ENCODE results near the gene OR2A42.
"Not testable (repeated sequence)": the region's sequence is repeated elsewhere in the genome, so short reads cannot be mapped to it uniquely, and the experiment has no call there.

The OR2A42 gene

DNA sequence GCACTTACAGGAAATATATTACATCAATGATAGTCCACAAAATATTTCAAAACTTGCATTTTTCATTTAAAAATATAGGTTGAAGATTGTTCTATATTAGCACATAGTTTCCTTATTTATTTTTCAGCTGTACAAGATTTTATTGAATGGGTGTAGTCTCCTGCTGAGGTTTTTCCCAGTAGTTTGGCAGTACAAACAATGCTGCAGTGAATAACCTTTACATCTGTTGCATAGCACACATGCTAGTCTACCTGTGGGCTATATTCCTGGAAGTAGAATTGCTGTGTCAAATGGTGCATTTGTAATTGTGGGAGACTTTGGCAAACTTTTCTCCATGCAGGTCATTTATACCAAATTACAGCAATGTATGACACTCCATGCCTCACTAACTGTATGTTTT lies 18.9 kb downstream of the OR2A42 start:
- not testable (repeated sequence) for DNase-seq

GRCh38 chr7:144219149-144219548 lies 20.3 kb downstream of the OR2A42 start:
- not testable (repeated sequence) for DNase-seq

DNA sequence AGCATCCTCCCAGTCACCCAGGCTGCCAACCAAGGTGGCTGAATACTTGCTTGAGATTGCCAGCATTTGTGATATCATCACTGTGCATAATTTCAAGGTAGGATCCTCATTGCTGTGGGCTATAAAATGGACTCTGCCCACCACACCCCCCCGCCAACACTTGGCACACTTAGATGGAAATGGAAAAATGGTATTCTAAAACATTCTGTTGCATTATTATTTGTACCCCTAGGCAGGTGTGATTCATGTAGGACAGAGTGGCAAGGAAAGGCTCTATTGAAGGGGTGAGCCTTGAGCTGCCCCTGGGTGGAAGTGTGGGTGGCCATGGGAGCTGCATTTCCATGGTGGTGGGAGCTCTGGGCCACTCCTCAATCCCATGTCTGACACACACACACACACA lies 20.8 kb downstream of the OR2A42 start:
- DNase-seq: not testable (repeated sequence)

DNA sequence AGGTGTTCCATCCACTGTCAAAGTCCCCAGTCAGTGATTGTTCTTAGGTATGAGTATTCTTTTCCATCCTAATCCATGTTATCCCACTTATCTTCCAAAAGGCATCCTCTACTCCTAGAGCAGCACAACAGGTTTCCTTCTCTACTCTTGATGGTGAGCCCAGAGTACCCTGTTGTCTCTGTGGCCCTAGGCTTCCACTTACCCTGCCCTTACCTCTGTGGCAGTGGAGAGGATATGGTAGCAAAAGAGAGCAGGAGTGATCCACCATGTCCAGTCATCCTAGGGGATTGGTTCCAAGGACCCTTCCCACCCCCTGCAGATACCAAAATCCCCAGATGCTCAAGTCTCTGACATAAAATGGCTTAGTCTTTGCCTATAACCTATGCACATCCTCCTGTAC lies 22.2 kb downstream of the OR2A42 start:
- not testable (repeated sequence) for DNase-seq

GRCh38 chr7:144205306-144205705 lies 34.1 kb downstream of the OR2A42 start:
- not testable (repeated sequence) for DNase-seq

- DNase-seq: not testable (repeated sequence)
Measured at GRCh38 chr7:144203086-144203485, 36.3 kb downstream of the OR2A42 start.

- not testable (repeated sequence) for DNase-seq
Measured at GRCh38 chr7:144201978-144202377, 37.4 kb downstream of the OR2A42 start.

DNA sequence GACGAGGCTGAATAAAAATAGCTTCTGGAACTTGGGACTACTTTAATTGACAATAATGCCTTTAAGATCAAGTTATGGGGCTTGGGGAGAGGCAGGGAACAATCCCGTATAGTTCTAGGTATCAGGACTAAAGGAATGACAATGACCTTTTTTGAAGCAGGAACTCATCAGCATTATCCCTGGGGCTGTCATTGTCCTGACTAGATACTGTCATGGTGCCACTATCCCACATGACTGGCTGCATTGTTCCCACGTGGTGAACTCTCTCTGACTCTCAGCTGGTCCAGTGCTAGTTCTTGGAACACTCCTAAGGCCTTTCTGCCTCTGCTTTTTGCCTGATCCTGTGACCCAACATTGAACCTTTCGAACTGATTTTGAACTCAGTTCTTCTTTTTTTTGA lies 40.5 kb downstream of the OR2A42 start:
- DNase-seq: not testable (repeated sequence)

- not testable (repeated sequence) for DNase-seq
Measured at GRCh38 chr7:144195212-144195872, 44.1 kb downstream of the OR2A42 start, which contains the start of gene ARHGEF35. ARHGEF35 (minus strand) TSS chr7:144195833; CDS start chr7:144188383, 7,450 bp downstream.

- DNase-seq: not testable (repeated sequence)
Measured at GRCh38 chr7:144194453-144194852, 45.0 kb downstream of the OR2A42 start.

DNA sequence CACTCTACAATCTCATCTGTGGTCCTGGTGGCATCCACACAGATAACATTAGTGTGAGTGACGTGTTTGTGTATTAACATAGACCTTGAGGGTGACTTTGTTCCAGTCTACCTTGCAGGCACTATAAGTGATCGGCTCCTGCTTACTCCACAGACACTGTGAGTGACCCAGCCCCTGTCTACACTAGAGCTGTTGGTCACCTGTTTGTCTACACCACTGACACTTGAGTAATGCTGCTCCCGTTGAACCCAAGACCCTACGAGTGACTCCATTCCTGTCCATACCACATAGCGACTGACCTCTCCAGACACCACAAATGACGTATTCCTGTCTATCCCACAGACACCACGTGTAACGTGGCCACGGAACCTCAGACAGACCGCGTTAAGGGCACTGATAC lies 45.6 kb downstream of the OR2A42 start:
- DNase-seq: not testable (repeated sequence)

- not testable (repeated sequence) for DNase-seq
Measured at GRCh38 chr7:144188578-144189171, 50.7 kb downstream of the OR2A42 start.

GRCh38 chr7:144187848-144188247 lies 51.6 kb downstream of the OR2A42 start:
- not testable (repeated sequence) for DNase-seq

DNA sequence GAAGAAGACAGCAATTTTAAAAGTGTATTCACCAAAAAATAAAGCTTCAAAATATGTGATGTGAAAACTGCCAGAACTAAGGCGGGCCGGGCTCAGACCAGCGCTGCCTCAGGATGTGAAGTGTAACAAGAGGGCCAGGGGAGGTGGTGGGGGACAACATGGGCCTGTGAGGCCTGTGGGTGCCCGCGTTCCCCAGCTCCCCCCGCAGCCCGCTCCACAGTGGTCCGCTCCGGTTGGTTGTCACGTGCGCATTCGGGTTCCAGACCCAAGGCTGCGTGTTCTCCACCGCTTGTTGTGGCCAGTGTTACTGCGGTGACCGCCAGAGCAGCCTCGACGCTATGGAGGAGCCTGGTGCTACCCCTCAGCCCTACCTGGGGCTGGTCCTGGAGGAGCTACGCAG lies 56.2 kb downstream of the OR2A42 start, which contains the start of gene CTAGE4:
Gene CTAGE4 (plus strand): TSS at position 301 of the 400 bp plus-strand sequence. CDS start 38 bp downstream, at position 339.
- DNase-seq: not testable (repeated sequence)

DNA sequence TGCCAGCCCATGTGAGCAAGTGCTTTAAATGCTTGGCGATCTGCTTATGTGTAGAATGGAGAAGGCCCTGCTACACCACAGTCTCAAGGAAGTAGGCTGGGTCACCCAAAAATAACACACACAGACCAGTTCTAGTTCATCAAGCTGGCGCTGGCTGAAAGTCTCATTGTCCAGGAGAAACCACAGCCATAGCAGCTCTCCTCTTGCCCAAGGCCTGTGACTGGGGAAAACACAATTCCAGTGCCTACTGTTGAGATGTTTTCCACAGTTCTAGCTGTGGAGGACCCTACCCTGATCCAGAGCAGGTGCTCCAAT lies 60.3 kb downstream of the OR2A42 start:
- not testable (repeated sequence) for DNase-seq

DNA sequence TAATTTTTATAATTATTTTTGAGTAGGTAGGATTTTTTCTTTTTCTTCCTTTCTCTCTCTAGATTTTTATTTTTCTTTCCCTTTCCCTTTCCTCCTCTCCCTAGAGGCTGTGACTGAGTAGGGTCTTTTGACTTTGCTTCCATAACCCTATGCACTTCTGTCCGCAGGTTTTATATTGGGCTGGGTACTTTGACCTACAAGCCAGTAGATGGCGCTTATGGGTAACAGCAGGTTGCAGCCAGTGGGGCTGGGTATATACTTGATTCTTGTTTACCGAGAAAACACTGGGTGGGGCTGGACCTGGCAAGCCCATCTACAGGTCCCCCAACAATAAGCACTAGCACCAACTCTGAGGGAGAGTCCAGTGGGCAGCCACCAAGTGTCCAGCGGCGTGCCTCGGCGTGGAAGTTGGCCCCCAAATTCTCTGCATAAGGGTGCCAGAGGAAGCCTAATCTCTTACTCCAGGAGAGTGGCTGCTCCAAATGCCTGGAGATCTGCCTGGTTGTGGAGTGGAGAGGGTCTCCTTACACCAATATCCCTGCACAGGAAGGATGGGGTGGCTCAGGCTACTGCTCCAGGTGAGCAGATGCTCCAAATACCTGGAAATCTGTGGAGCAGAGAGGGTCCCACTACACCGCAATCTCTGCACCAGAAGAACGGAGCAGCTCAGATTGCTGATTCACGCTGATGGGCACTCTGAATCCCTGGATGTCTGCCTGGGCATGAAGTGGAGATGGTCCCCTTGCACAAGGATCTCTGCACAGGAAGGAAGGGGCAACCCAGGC lies 60.8 kb downstream of the OR2A42 start:
- peak; percentile 1 for DNase-seq
